ENCODE measurements around the gene ACIN1. TPM values are rescaled to one million over a fixed set of nuclear protein-coding genes. Genes with fewer than 3 reads are reported as not detected.

ACIN1 gene
- total RNA-seq, 2 experiments from 2014 or later = 166 to 167 TPM

DNA sequence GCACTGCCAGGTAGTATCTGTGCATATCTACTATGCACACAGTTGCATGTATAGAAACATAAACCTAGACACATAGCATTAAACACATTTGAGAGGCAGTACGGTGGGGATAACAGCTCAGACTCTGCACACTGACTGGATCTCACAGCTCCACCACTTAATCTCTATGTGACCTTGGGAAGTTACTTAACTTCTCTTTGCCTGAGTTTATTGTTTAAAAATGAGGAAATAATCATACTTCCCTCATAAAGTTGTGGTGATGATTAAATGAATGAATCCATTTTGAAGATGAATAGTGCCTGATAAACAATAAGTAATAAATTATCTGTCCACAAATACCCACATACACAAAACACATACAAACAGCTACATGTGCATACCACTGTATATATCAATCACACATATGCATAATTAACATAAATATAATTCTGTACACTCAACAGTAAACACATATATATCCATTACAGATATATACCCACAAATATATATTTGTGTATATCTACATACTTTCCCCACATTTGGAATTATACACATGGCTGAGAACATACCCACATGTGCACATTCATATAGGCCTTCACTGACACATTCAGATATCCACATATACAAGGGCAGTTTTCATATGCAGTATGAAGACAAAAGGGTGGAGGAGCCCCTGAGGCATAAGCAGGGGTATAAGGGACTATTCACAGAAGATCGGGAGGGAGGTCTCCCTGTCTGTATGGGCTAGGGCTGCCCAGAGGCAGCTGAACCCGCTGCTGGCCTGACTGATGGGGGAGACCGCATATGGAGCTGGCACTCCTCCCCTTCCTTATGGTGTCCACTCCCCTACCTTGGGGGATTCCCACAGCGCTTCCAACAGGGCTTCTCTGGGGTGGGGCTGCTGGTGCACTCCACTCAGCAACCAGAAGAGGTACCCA, 43.5 kb downstream of the ACIN1 start:
- no peak for DNase-seq
- H3K9me3 Mint-ChIP-seq = no peaks in the 10 kb centered on the region
- H3K36me3 Mint-ChIP-seq (ENCODE audit: low read depth) = no peaks in the 10 kb centered on the region
- H3K27ac Mint-ChIP-seq = no peak overlapping the region
- H3K4me1 Mint-ChIP-seq = peaks cover 5% of the 10 kb centered on the region
- H3K4me3 Mint-ChIP-seq = no peak overlapping the region
- CTCF ChIA-PET = interaction anchor here (1.5 to 2.8 kb wide), 5 partner anchors 17 to 65 kb away, joined by 4 to 15 read pairs (median 8); no protein-coding TSS in a partner anchor
- peaks cover 3% of the 10 kb centered on the region for H3K27me3 Mint-ChIP-seq
- POLR2A ChIA-PET = interaction anchor here (1.0 to 1.1 kb wide), 2 partner anchors 45 to 65 kb away, joined by 3 read pairs; no protein-coding TSS in a partner anchor

DNA sequence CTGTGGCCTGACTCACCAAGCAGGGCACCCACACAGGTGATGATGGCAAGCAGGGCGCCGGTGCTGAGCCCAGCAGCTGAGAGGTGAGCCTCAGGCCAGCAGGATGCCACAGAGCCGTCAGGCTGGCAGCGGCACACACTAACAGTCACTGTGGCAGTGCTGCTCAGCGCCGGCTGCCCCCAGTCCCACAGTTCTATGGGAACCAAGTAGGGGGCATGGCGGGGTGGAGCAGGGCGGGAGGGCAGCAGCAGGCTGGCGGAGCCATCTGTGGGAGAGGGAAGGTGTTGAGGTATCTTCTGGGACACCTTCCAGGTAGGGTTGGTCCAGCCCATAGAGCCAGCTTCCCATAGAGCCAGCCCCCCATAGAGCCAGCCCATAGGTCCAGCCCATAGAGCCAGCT, 45.9 kb downstream of the ACIN1 start:
- no peaks in the 10 kb centered on the region for H3K9me3 Mint-ChIP-seq
- no peaks in the 10 kb centered on the region for H3K4me1 Mint-ChIP-seq
- no peak for DNase-seq
- H3K4me3 Mint-ChIP-seq = no peak overlapping the region
- H3K27me3 Mint-ChIP-seq = no peaks in the 10 kb centered on the region
- ChIA-PET CTCF (interaction anchor here (1.2 to 1.4 kb wide), 4 partner anchors 53 to 76 kb away, joined by 3 to 5 read pairs (median 4); no protein-coding TSS in a partner anchor), POLR2A (interaction anchor here (1.5 kb wide), 1 partner anchor 43 kb away, joined by 4 read pairs; no protein-coding TSS in a partner anchor)
- H3K27ac Mint-ChIP-seq = no peak overlapping the region
- no peaks in the 10 kb centered on the region for H3K36me3 Mint-ChIP-seq (ENCODE audit: low read depth)

DNA sequence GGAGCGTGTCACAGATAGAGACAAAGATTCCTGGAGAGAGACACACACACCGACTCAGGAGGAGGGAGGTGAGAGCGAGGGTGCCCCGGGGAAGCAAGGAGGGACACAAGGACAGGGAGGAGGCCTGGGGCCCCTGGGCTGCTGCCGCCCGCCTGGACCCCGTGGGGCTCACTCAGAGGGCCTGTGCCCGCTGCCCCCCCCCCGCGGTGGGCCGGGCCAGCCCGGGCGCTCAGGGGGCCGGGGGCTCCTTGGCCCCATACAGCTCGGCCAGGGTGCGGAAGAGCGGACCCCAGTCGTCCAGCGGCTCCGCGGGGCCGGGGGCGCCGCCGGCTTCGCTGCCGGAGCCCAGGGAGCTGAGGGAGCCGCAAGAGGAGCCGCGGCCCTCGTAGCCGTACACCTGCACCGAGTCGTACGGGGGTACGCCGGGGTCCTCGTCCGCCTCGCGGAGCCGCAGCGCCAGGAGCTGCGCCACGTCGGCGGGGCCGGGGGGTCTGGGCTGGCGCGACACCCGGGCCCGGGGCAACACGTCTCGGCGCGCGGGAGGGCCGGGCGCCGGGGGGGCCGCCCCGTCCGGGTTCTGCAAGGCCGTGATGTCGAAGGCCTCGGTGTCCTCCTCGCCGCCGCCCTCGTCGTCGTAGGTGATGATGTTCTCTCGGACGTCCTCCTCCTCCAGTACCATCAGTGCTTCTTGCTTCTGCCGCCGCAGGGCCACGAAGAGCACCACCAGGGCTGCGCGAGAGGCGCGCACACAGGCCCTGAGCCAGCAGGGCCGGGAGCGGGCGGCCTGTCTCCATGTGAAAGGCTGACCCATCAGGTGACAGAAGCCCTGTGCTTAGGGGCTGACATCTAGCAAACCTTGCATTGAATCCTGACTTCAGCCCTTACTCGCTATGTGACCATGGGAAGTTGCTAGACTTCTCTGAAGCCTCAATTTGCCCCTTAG, 46.9 kb downstream of the ACIN1 start:
- H3K4me3 Mint-ChIP-seq = no peak overlapping the region
- no peak overlapping the region for H3K27ac Mint-ChIP-seq
- no peaks in the 10 kb centered on the region for H3K4me1 Mint-ChIP-seq
- no peak for DNase-seq
- H3K36me3 Mint-ChIP-seq (ENCODE audit: low read depth) = no peaks in the 10 kb centered on the region
- no peaks in the 10 kb centered on the region for H3K27me3 Mint-ChIP-seq
- POLR2A ChIA-PET = interaction anchor here (1.5 kb wide), 1 partner anchor 42 kb away, joined by 4 read pairs; no protein-coding TSS in a partner anchor
- H3K9me3 Mint-ChIP-seq = no peaks in the 10 kb centered on the region
- CTCF ChIA-PET = interaction anchor here (1.2 to 1.4 kb wide), 2 partner anchors 61 to 75 kb away, joined by 4 to 5 read pairs; no protein-coding TSS in a partner anchor

DNA sequence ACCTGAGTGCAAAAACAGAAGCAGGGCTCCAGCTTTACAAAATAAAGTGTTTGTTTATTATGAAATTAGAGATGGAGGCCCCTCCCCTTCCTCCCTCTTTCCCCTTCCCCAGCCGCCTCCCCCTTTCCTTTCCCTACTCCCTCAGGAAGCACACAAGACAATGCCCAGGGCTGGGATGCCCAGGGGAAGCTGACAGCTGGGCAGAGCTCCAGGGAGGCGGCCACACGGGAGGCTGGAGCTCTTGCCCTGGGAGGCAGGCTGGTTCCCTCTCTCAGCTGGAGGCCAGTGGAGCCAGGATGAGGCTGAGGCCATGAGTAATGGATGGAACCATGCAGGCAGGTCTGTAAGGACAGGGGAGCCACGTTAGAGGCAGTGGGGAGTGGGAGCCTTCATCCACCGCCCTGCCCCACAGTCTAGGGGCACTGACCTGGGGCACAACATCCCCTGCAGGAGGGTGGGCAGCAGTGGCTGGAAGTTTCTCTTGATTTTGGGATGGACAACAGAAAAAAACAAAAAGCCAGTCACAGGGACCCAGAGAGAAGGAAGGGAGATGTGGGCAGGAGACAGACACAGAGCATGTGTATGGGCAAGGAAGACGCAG, 47.8 kb downstream of the ACIN1 start:
- DNase-seq = no peak

DNA sequence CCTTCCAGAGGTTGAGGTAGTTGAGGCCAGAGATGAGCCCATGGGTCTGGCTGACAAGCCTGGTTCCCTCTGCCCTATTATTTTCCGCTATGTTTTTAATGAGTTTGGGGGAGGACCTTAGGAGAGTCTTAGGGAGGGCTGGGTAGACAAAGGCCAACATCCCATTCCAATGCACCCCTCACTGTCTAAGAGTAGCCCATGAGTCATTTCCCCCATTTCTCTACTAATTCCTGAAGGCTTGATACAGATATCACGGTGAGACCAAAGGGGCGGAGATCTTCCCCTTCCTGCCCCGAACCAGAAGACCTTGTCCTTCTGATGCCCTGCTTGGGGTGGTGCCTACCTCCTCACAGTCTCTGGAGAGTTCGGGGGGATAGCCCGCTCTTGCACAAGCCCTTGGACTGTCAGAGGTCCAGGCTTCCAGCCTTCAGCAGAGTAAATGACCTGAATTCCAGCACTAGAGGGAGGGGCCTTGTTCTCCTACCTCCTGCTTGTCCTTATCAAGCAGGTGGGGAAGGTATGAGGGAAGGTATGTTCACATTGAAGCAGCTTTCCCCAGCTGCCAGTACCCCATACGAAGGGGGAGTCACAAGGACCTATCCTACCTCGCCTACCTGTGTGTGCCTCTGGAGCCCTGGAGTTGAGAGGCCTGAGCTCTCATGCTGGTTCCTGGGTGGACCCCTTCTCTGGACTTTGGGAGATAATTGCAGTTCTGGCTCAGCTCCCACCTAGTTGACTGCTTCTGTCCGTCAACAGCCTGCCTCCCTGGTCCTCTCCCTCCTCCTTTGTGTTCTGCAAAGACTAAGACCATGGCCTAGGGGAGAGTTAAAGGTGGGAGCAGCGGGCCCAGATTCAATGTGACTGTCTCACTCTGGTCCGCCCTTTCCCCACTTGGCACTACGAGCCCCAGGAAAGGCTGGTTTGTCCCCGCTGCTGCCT, 49.2 kb downstream of the ACIN1 start:
- H3K9me3 Mint-ChIP-seq = no peaks in the 10 kb centered on the region
- H3K27ac Mint-ChIP-seq = no peak overlapping the region
- CTCF ChIA-PET = interaction anchor here (1.0 kb wide), 1 partner anchor 23 kb away, joined by 3 read pairs; no protein-coding TSS in a partner anchor
- no peak overlapping the region for H3K4me3 Mint-ChIP-seq
- no peak for DNase-seq
- H3K4me1 Mint-ChIP-seq = no peaks in the 10 kb centered on the region
- H3K36me3 Mint-ChIP-seq (ENCODE audit: low read depth) = no peaks in the 10 kb centered on the region
- no peaks in the 10 kb centered on the region for H3K27me3 Mint-ChIP-seq
- POLR2A ChIA-PET = no interaction called here

More for the DNA sequence above, 47.8 kb downstream of the ACIN1 start:
- Mint-ChIP-seq H3K36me3 (ENCODE audit: low read depth) (no peaks in the 10 kb centered on the region), H3K4me1 (no peaks in the 10 kb centered on the region), H3K27ac (no peak overlapping the region), H3K27me3 (no peaks in the 10 kb centered on the region), H3K4me3 (no peak overlapping the region), H3K9me3 (no peaks in the 10 kb centered on the region)
- POLR2A ChIA-PET = interaction anchor here (1.5 kb wide), 1 partner anchor 41 kb away, joined by 4 read pairs; no protein-coding TSS in a partner anchor
- CTCF ChIA-PET = interaction anchor here (1.1 kb wide), 1 partner anchor 12 kb away, joined by 3 read pairs; no protein-coding TSS in a partner anchor

DNA sequence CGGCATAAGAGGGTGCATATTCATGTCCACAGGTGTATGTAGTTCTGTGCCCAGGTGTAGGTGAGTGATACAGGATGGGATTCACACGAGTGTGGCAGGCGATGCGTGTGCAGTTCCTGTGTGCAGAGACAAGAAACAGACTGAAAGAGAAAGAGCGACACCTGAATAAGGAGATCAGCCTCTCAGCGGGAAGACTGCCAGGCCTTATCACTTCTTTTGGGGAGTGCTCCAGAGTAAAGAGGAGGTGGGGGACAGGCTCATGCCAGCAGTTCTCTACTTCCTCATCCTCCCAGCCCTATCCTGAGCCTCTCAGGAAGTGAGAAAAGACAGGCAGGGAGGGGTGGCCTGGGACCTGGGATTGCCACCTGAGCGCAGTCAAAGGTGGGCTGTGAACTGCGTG, 50.1 kb downstream of the ACIN1 start:
- Mint-ChIP-seq H3K27me3 (no peaks in the 10 kb centered on the region), H3K36me3 (ENCODE audit: low read depth) (no peaks in the 10 kb centered on the region), H3K9me3 (no peaks in the 10 kb centered on the region), H3K4me3 (no peak overlapping the region), H3K4me1 (no peaks in the 10 kb centered on the region), H3K27ac (no peak overlapping the region)
- ChIA-PET POLR2A (no interaction called here), CTCF (no interaction called here)
- no peak for DNase-seq

DNA sequence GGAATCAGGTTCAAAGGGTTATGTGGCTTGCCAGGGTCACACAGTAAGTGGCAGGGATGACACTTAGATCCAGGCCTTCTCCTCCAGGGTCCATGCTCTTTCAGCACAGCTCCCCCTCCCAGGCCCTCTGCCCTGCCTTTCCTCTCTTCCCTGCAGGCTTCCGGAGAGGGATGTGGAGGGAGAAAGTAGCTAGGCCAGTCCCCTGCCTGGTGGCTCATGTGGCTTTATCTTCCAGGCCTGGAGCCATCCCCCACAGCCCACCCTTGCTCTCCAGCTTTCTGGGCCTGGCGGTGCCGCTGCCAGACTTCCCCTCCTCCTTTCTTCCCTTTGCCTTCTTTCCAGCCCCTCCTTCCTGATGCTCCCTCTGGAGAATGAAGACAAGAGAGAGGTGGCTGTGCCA, 51.2 kb downstream of the ACIN1 start:
- H3K4me1 Mint-ChIP-seq = no peaks in the 10 kb centered on the region
- H3K36me3 Mint-ChIP-seq (ENCODE audit: low read depth) = no peaks in the 10 kb centered on the region
- H3K27me3 Mint-ChIP-seq = no peaks in the 10 kb centered on the region
- POLR2A ChIA-PET = no interaction called here
- CTCF ChIA-PET = interaction anchor here (1.9 to 2.2 kb wide), 2 partner anchors 12 to 25 kb away, joined by 6 to 7 read pairs; no protein-coding TSS in a partner anchor
- no peaks in the 10 kb centered on the region for H3K9me3 Mint-ChIP-seq
- H3K27ac Mint-ChIP-seq = no peak overlapping the region
- no peak overlapping the region for H3K4me3 Mint-ChIP-seq
- DNase-seq = no peak

DNA sequence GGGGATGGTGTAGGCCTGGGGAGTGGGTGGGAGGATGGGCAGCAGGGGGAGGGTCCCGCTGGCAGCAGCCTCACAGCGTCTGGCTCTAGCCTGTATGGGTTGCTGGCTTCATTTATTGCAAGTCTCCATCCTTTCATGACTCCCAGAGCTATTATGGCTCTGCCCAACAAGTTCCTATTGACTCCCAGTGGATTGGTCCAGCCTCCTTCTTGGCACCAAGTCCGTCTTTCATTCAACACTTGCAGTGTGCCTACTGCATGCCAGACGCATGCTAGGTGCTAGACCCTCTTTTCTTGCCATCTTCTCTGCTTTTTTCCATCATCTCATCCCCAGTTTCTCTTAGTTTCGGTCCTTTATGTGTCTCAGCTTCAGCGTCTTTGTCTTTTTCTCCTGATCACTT, 51.8 kb downstream of the ACIN1 start:
- POLR2A ChIA-PET = interaction anchor here (1.2 kb wide), 1 partner anchor 37 kb away, joined by 5 read pairs; no protein-coding TSS in a partner anchor
- DNase-seq = no peak
- Mint-ChIP-seq H3K9me3 (no peaks in the 10 kb centered on the region), H3K4me3 (no peak overlapping the region), H3K27ac (no peak overlapping the region), H3K27me3 (no peaks in the 10 kb centered on the region), H3K4me1 (no peaks in the 10 kb centered on the region), H3K36me3 (ENCODE audit: low read depth) (no peaks in the 10 kb centered on the region)
- CTCF ChIA-PET = interaction anchor here (1.9 to 2.2 kb wide), 2 partner anchors 13 to 26 kb away, joined by 6 to 7 read pairs; no protein-coding TSS in a partner anchor

DNA sequence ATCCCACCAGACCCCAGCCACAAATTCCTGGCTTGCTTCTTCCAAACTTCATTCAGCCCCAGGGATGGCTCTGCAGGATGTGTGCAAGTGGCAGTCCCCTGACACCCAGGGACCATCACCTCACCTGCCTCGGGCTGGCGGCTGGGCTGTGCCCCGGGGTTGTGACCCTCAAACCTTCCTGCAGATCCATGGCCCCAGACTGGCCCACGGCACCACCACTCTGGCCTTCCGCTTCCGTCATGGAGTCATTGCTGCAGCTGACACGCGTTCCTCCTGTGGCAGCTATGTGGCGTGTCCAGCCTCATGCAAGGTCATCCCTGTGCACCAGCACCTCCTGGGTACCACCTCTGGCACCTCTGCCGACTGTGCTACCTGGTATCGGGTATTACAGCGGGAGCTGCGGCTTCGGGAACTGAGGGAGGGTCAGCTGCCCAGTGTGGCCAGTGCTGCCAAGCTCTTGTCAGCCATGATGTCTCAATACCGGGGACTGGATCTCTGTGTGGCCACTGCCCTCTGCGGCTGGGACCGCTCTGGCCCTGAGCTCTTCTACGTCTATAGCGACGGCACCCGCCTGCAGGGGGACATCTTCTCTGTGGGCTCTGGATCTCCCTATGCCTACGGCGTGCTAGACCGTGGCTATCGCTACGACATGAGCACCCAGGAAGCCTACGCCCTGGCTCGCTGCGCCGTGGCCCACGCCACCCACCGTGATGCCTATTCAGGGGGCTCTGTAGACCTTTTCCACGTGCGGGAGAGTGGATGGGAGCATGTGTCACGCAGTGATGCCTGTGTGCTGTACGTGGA, 52.6 kb downstream of the ACIN1 start, which contains the start of gene PSMB11:
TSS of gene PSMB11 (plus strand) at position 51 of the 804 bp plus-strand sequence. CDS start at position 65, 14 bp downstream.
- H3K9me3 Mint-ChIP-seq = no peaks in the 10 kb centered on the region
- CTCF ChIA-PET = interaction anchor here (1.9 to 2.2 kb wide), 2 partner anchors 14 to 27 kb away, joined by 6 to 7 read pairs; no protein-coding TSS in a partner anchor
- no peaks in the 10 kb centered on the region for H3K27me3 Mint-ChIP-seq
- no peaks in the 10 kb centered on the region for H3K4me1 Mint-ChIP-seq
- H3K36me3 Mint-ChIP-seq (ENCODE audit: low read depth) = no peaks in the 10 kb centered on the region
- POLR2A ChIA-PET = interaction anchor here (1.2 kb wide), 1 partner anchor 36 kb away, joined by 5 read pairs; no protein-coding TSS in a partner anchor
- H3K4me3 Mint-ChIP-seq = no peak within 1 kb of the TSS
- H3K27ac Mint-ChIP-seq = no peak within 1 kb of the TSS
- DNase-seq = no peak

DNA sequence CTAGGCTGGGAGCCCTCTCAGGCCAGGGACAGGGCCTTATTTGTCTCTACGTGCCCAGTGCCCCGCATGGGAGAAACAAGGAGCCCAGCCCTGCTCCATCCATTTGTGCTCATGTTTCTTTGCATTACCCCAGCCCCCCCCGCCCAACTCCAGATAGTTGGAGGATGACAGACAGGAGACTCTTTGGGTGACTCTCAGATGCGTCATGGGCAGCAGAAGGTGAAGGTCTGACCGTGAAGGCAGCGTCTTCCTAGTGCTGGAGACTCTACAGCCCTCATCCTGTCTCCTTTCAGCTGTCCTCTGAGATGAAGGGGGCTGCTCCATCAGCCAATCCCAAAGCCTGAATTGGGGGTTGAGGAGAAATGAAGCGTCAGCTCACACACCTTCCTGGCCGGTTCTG, 53.2 kb downstream of the ACIN1 start:
- ChIA-PET POLR2A (interaction anchor here (1.2 kb wide), 1 partner anchor 35 kb away, joined by 5 read pairs; no protein-coding TSS in a partner anchor), CTCF (interaction anchor here (1.9 to 3.1 kb wide), 3 partner anchors 14 to 56 kb away, joined by 6 to 8 read pairs (median 7); no protein-coding TSS in a partner anchor)
- DNase-seq = no peak
- no peak overlapping the region for H3K27ac Mint-ChIP-seq
- no peaks in the 10 kb centered on the region for H3K9me3 Mint-ChIP-seq
- no peaks in the 10 kb centered on the region for H3K36me3 Mint-ChIP-seq (ENCODE audit: low read depth)
- no peaks in the 10 kb centered on the region for H3K27me3 Mint-ChIP-seq
- peaks cover under 1% of the 10 kb centered on the region for H3K4me1 Mint-ChIP-seq
- no peak overlapping the region for H3K4me3 Mint-ChIP-seq

All from activated CD4-positive, alpha-beta memory T cell treated with anti-CD3 and anti-CD28 coated beads, Interleukin-2, amount 10 ng/mL, durations not matched to agents 7 days and 5 days (primary cell).